Measurements from ENCODE around the gene STX2. TPM values are rescaled to one million over a fixed set of nuclear protein-coding genes. Genes with fewer than 3 reads are reported as not detected.
"Not testable (repeated sequence)": the region's sequence is repeated elsewhere in the genome, so short reads cannot be mapped to it uniquely, and the experiment has no call there.

STX2 gene
- total RNA-seq, 2 experiments from 2014 or later: 13.4 to 14.1 TPM

- no peak for ATAC-seq (ENCODE audit: poor library complexity)
- no peaks in the 10 kb centered on the region for H3K4me1 ChIP-seq (ENCODE audit: insufficient read depth, low read length)
- no peak overlapping the region for H3K27ac ChIP-seq (ENCODE audit: low read depth in 1 of 2, low read length in 2 of 2)
- no peaks in the 10 kb centered on the region for H3K4me1 Mint-ChIP-seq (ENCODE audit: low read depth)
- H3K36me3 ChIP-seq (ENCODE audit: insufficient read depth, low read length): no peaks in the 10 kb centered on the region
- H3K9me3 ChIP-seq (ENCODE audit: control insufficient read depth in 1 of 2, insufficient read depth in 1 of 2, low read length in 2 of 2): no peaks in the 10 kb centered on the region
- CTCF ChIA-PET: no interaction called here
- intact Hi-C loops (cut with DNase I, micrococcal nuclease): no loop called here
- H3K36me3 Mint-ChIP-seq (ENCODE audit: low read depth): no peaks in the 10 kb centered on the region
- no peaks in the 10 kb centered on the region for H3K9me3 Mint-ChIP-seq
- no peak for DNase-seq
- peaks cover 0 to 2% of the 10 kb centered on the region in 2 experiments for H3K27me3 ChIP-seq (ENCODE audit: control insufficient read depth in 1 of 2, insufficient read depth in 2 of 2, low read length in 2 of 2)
- H3K27ac Mint-ChIP-seq: no peak overlapping the region
- no peak for TF ChIP-seq CTCF (IDR thresholded peaks at IDR 0.05)
- peaks cover 4% of the 10 kb centered on the region for H3K27me3 Mint-ChIP-seq
- H3K4me3 ChIP-seq (ENCODE audit: low read length): no peak overlapping the region
- H3K4me3 Mint-ChIP-seq: no peak overlapping the region
- POLR2A ChIA-PET: no interaction called here
These were observed 10.7 kb upstream of the STX2 start for GRCh38 chr12:130849561-130850417.

- H3K9me3 ChIP-seq (ENCODE audit: control insufficient read depth in 1 of 2, insufficient read depth in 1 of 2, low read length in 2 of 2); H3K27ac Mint-ChIP-seq; intact Hi-C loops (cut with DNase I, micrococcal nuclease); ATAC-seq (ENCODE audit: poor library complexity); DNase-seq; H3K27ac ChIP-seq (ENCODE audit: low read depth in 1 of 2, low read length in 2 of 2); H3K4me1 Mint-ChIP-seq (ENCODE audit: low read depth); H3K9me3 Mint-ChIP-seq; H3K4me1 ChIP-seq (ENCODE audit: insufficient read depth, low read length); CTCF ChIA-PET; H3K36me3 Mint-ChIP-seq (ENCODE audit: low read depth); H3K27me3 Mint-ChIP-seq; H3K36me3 ChIP-seq (ENCODE audit: insufficient read depth, low read length); H3K4me3 Mint-ChIP-seq; H3K27me3 ChIP-seq (ENCODE audit: control insufficient read depth in 1 of 2, insufficient read depth in 2 of 2, low read length in 2 of 2); H3K4me3 ChIP-seq (ENCODE audit: low read length); POLR2A ChIA-PET: not testable (repeated sequence)
These were observed 9.8 kb upstream of the STX2 start for GRCh38 chr12:130848785-130849305.

GRCh38 chr12:130848105-130848504, 9.1 kb upstream of the STX2 start:
- H3K36me3 Mint-ChIP-seq (ENCODE audit: low read depth); POLR2A ChIA-PET; H3K9me3 Mint-ChIP-seq; intact Hi-C loops (cut with DNase I, micrococcal nuclease); H3K27ac ChIP-seq (ENCODE audit: low read depth in 1 of 2, low read length in 2 of 2); H3K4me1 ChIP-seq (ENCODE audit: insufficient read depth, low read length); H3K27me3 ChIP-seq (ENCODE audit: control insufficient read depth in 1 of 2, insufficient read depth in 2 of 2, low read length in 2 of 2); H3K4me3 Mint-ChIP-seq; H3K27ac Mint-ChIP-seq; H3K27me3 Mint-ChIP-seq; CTCF ChIA-PET; DNase-seq; ATAC-seq (ENCODE audit: poor library complexity); H3K36me3 ChIP-seq (ENCODE audit: insufficient read depth, low read length); H3K4me3 ChIP-seq (ENCODE audit: low read length); H3K4me1 Mint-ChIP-seq (ENCODE audit: low read depth); H3K9me3 ChIP-seq (ENCODE audit: control insufficient read depth in 1 of 2, insufficient read depth in 1 of 2, low read length in 2 of 2): not testable (repeated sequence)

- Histone ChIP-seq H3K4me3 (ENCODE audit: low read length) (no peak overlapping the region), H3K27me3 (ENCODE audit: control insufficient read depth in 1 of 2, insufficient read depth in 2 of 2, low read length in 2 of 2) (no peaks in the 10 kb centered on the region), H3K4me1 (ENCODE audit: insufficient read depth, low read length) (no peaks in the 10 kb centered on the region), H3K36me3 (ENCODE audit: insufficient read depth, low read length) (no peaks in the 10 kb centered on the region), H3K27ac (ENCODE audit: low read depth in 1 of 2, low read length in 2 of 2) (no peak overlapping the region), H3K9me3 (ENCODE audit: control insufficient read depth in 1 of 2, insufficient read depth in 1 of 2, low read length in 2 of 2) (no peaks in the 10 kb centered on the region)
- Mint-ChIP-seq H3K4me3 (no peak overlapping the region), H3K36me3 (ENCODE audit: low read depth) (no peaks in the 10 kb centered on the region), H3K27ac (no peak overlapping the region), H3K4me1 (ENCODE audit: low read depth) (no peaks in the 10 kb centered on the region), H3K27me3 (no peaks in the 10 kb centered on the region), H3K9me3 (no peaks in the 10 kb centered on the region)
- no peak for ATAC-seq (ENCODE audit: poor library complexity)
- TF ChIP-seq CTCF (IDR thresholded peaks at IDR 0.05): no peak
- intact Hi-C loops (cut with DNase I, micrococcal nuclease): no loop called here
- POLR2A ChIA-PET: no interaction called here
- no peak for DNase-seq
- CTCF ChIA-PET: no interaction called here
These were observed 8.1 kb upstream of the STX2 start for GRCh38 chr12:130847112-130847511.
